Fibroblast of lung (primary cell): Measurements from ENCODE around the gene PUS3.

Experiments
- CTCF ChIP-seq, 2 donors: IDR thresholded peaks in 1 of 2; conservative IDR thresholded peaks in 1 of 2; 1 replicate in 1 of 2; 2 replicates in 1 of 2; pipeline ENCODE4 v1.5.1; 2011 to 2012; ENCODE audit warnings: low read length in 2 of 2, control low read depth in 1 of 2, inconsistent platforms in 1 of 2, low read depth in 1 of 2, mild to moderate bottlenecking in 1 of 2
- EZH2 ChIP-seq: IDR thresholded peaks from 2 replicates; pipeline ENCODE4 v1.5.1; 2012; ENCODE audit warnings: low read length, control low read depth, mild to moderate bottlenecking; ENCODE audit errors: missing control alignments

- TF ChIP-seq CTCF (conservative IDR thresholded peaks at IDR 0.05 in 1 of 2, IDR thresholded peaks at IDR 0.05 in 1 of 2; ENCODE audit: low read depth in 1 of 2, low read length in 2 of 2) = no peak
- TF ChIP-seq EZH2 = peak; percentile 22
These were observed 13.8 kb upstream of the PUS3 start for GRCh38 chr11:125916683-125917347.
